Right atrium auricular region (tissue), 2 donors: Measurements from ENCODE around the gene CSF1. TPM values are rescaled to one million over a fixed set of nuclear protein-coding genes. Genes with fewer than 3 reads are reported as not detected.

ENCODE experiments used
- DNase-seq: peaks from one replicate; pipeline ENCODE4 v3.0.0-alpha.2; 2019; ENCODE audit warnings: low spot score
- H3K27ac ChIP-seq, 2 donors: fragments of 200-600 bp; sonication (generic); 1 replicate in 1 of 2; 2 replicates in 1 of 2; pipeline ENCODE4 v1.5.1; 2016 to 2019
- H3K27me3 ChIP-seq, 2 donors: fragments of 200-600 bp; sonication (generic); one replicate each; pipeline versions ENCODE4 v1.5.1 to v1.6.0; 2017 to 2019
- H3K36me3 ChIP-seq: fragments of 200-600 bp; sonication (generic); one replicate; pipeline ENCODE4 v1.5.1; 2016
- H3K4me1 ChIP-seq, 2 donors: fragments of 200-600 bp; sonication (generic); one replicate each; pipeline versions ENCODE4 v1.5.1 to v1.6.0; 2017 to 2019
- H3K4me3 ChIP-seq, 2 donors: fragments of 200-600 bp; sonication (generic); 1 replicate in 1 of 2; 2 replicates in 1 of 2; pipeline ENCODE4 v1.5.1; 2017 to 2019; ENCODE audit warnings: mild to moderate bottlenecking in 1 of 2, moderate library complexity in 1 of 2
- H3K9me3 ChIP-seq, 2 donors: fragments of 200-600 bp; sonication (generic); one replicate each; pipeline ENCODE4 v1.5.1; 2019
- CTCF ChIP-seq, 2 donors: fragments of 200-600 bp; sonication (generic); IDR thresholded peaks; one replicate each; pipeline ENCODE4 v1.5.1; 2019; ENCODE audit warnings: antibody characterized with exemption in 2 of 2
- total RNA-seq, 2 donors: library from RNA; depleted of rRNA; stranded (reverse); fragments of >200 nt; gene quantifications; one replicate each; pipeline ENCODE4 v1.1.0, GENCODE V29; 2016

Gene CSF1
- total RNA-seq, 2 donors from 2014 or later: 31.4 to 48.4 TPM

DNA sequence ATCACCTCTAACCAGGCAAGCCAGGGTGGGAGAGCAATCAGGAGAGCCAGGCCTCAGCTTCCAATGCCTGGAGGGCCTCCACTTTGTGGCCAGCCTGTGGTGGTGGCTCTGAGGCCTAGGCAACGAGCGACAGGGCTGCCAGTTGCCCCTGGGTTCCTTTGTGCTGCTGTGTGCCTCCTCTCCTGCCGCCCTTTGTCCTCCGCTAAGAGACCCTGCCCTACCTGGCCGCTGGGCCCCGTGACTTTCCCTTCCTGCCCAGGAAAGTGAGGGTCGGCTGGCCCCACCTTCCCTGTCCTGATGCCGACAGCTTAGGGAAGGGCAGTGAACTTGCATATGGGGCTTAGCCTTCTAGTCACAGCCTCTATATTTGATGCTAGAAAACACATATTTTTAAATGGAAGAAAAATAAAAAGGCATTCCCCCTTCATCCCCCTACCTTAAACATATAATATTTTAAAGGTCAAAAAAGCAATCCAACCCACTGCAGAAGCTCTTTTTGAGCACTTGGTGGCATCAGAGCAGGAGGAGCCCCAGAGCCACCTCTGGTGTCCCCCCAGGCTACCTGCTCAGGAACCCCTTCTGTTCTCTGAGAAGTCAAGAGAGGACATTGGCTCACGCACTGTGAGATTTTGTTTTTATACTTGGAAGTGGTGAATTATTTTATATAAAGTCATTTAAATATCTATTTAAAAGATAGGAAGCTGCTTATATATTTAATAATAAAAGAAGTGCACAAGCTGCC lies 19.8 kb downstream of the CSF1 start:
- no peak for DNase-seq
- Histone ChIP-seq H3K4me1 (peaks cover 0 to 61% of the 10 kb centered on the region in 2 donors), H3K36me3 (peaks cover 28% of the 10 kb centered on the region), H3K27ac (peak overlapping the region; percentile 72 to 74), H3K4me3 (no peak overlapping the region), H3K9me3 (no peaks in the 10 kb centered on the region), H3K27me3 (no peaks in the 10 kb centered on the region)
- no peak for TF ChIP-seq CTCF (IDR thresholded peaks at IDR 0.05)

GRCh38 chr1:109931189-109931731 lies 20.6 kb downstream of the CSF1 start:
- Histone ChIP-seq H3K4me1 (peaks cover 0 to 61% of the 10 kb centered on the region in 2 donors), H3K4me3 (no peak overlapping the region), H3K9me3 (no peaks in the 10 kb centered on the region)

GRCh38 chr1:109931911-109932636 lies 21.4 kb downstream of the CSF1 start:
- Histone ChIP-seq H3K4me1 (peaks cover 0 to 55% of the 10 kb centered on the region in 2 donors), H3K36me3 (peaks cover 14% of the 10 kb centered on the region), H3K27me3 (no peaks in the 10 kb centered on the region)

More at GRCh38 chr1:109931189-109931731, 20.6 kb downstream of the CSF1 start:
- peaks cover 19% of the 10 kb centered on the region for H3K36me3 ChIP-seq
- H3K27me3 ChIP-seq: no peaks in the 10 kb centered on the region
- DNase-seq: peak; percentile 87
- no peak for TF ChIP-seq CTCF (IDR thresholded peaks at IDR 0.05)
- peak overlapping the region; percentile 72 to 74 for H3K27ac ChIP-seq

DNA sequence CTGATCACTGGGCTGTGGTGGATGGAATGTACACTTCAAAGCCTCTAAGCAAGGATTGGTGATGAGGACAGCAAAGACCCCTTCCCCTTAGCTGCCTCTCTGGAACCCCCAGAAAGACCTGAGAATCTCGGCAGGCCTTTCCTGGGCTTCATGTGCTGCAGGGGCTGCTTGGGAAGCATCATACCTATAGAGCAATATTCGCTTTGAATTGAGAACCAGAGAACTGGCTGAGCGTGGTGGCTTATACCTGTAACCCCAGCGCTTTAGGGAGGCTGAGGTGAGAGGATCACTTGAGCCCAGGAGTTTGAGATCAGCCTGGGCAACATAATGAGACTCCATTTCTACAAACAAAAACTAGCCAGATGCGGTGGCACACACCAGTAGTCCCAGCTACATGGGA lies 22.0 kb downstream of the CSF1 start:
- peaks cover 0 to 49% of the 10 kb centered on the region in 2 donors for H3K4me1 ChIP-seq
- no peak for TF ChIP-seq CTCF (IDR thresholded peaks at IDR 0.05)
- peaks cover 14% of the 10 kb centered on the region for H3K36me3 ChIP-seq
- DNase-seq: peak; percentile 11
- H3K4me3 ChIP-seq: no peak overlapping the region
- H3K27me3 ChIP-seq: no peaks in the 10 kb centered on the region
- no peak overlapping the region for H3K27ac ChIP-seq
- H3K9me3 ChIP-seq: peaks cover 0 to 10% of the 10 kb centered on the region in 2 donors

More at GRCh38 chr1:109931911-109932636, 21.4 kb downstream of the CSF1 start:
- DNase-seq: peak; percentile 4
- Histone ChIP-seq H3K27ac (no peak overlapping the region), H3K4me3 (no peak overlapping the region), H3K9me3 (peaks cover 0 to 4% of the 10 kb centered on the region in 2 donors)
- TF ChIP-seq CTCF (IDR thresholded peaks at IDR 0.05): no peak

GRCh38 chr1:109933856-109934711 lies 23.4 kb downstream of the CSF1 start:
- Histone ChIP-seq H3K27ac (no peak overlapping the region), H3K4me1 (peaks cover 0 to 35% of the 10 kb centered on the region in 2 donors), H3K4me3 (no peak overlapping the region), H3K27me3 (no peaks in the 10 kb centered on the region), H3K9me3 (peaks cover 0 to 20% of the 10 kb centered on the region in 2 donors), H3K36me3 (peaks cover 10% of the 10 kb centered on the region)
- DNase-seq: no peak
- no peak for TF ChIP-seq CTCF (IDR thresholded peaks at IDR 0.05)
